Astrocyte of the spinal cord (primary cell): ENCODE results near the gene PIK3C2G.
A peak's percentile ranks its signal among the peaks of the same experiment; 100 is the strongest.

ENCODE experiments used
- DNase-seq: peaks from one replicate; pipeline ENCODE4 v3.0.0; 2011; ENCODE audit warnings: low read depth, low spot score
- H3K4me3 ChIP-seq: 2 replicates; pipeline ENCODE4 v1.5.1; 2011; ENCODE audit warnings: low read depth, mild to moderate bottlenecking, low read length, moderate library complexity
- CTCF ChIP-seq: IDR thresholded peaks from 2 replicates; pipeline ENCODE4 v1.5.1; 2012; ENCODE audit warnings: low read depth, mild to moderate bottlenecking, low read length, inconsistent platforms
- in situ Hi-C: cut with HindIII; loops from 2 replicates; pipeline ENCODE4 v1.10.0; 2017; ENCODE audit warnings: low sequenced_read_pairs

The PIK3C2G gene

DNA sequence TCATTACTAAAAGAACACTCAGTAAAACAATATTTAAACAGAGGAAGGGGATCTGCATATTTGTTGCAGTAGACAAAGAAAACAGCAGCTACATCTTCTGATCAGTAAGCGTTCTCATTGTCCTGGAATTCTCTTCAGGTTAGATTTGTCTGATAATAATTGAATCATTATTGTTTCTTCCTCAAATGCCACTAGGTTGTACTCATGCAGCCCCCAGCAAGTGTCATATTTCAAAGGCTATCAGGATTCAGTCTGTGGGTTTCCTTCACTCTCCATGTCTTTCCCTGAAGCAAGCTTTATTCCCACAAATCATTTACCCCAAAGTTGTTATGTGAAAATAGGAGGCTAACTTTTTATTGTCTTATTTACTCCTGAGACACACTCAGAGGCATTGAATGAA lies 14.7 kb downstream of the PIK3C2G start:
- DNase-seq = peak; percentile 37
- H3K4me3 ChIP-seq = no peak overlapping the region
- TF ChIP-seq CTCF = no peak
- in situ Hi-C loops = no loop called here

DNA sequence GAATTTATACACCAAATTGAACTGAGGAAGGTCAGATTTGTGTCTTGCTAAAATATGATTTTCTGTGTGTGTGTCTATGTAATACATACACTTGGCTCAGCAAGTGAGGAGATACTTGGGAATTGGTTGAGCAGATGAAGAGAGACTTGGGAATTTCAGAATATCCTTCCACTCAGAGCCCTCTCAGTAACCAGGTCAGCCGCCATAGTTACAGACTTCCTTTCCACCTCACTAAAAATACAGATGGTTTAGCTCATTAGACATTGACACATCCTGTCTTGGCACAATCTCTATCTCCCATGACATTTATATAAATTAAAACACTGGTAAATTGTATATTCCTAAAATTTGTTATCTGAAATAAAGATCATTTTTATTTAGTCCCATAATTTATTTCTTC lies 15.9 kb downstream of the PIK3C2G start:
- in situ Hi-C loops = no loop called here
- H3K4me3 ChIP-seq = no peak overlapping the region
- TF ChIP-seq CTCF = no peak
- DNase-seq = no peak

DNA sequence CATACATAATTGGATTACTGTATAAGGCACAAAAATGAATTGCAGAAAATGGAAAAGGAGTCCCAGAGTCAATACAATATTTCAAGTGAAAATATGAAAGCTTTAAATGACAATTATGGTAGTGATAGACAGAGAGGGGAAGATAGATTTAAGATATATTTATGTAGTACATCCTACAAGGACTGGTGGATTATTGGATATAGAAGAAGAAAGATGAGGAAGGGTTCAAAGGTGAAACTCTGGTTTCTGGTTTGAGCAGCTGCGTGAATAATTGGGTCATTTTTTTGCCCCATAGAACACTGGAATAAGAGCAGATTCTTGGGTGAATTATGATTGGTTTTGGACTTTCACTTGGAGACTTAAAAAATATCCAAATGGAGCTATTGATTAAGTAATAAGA lies 19.4 kb downstream of the PIK3C2G start:
- TF ChIP-seq CTCF = no peak
- H3K4me3 ChIP-seq = no peak overlapping the region
- in situ Hi-C loops = no loop called here
- no peak for DNase-seq

- TF ChIP-seq CTCF = no peak
- in situ Hi-C loops = no loop called here
- DNase-seq = no peak
- no peak overlapping the region for H3K4me3 ChIP-seq
Observed at GRCh38 chr12:18281941-18282340, 20.6 kb downstream of the PIK3C2G start.

DNA sequence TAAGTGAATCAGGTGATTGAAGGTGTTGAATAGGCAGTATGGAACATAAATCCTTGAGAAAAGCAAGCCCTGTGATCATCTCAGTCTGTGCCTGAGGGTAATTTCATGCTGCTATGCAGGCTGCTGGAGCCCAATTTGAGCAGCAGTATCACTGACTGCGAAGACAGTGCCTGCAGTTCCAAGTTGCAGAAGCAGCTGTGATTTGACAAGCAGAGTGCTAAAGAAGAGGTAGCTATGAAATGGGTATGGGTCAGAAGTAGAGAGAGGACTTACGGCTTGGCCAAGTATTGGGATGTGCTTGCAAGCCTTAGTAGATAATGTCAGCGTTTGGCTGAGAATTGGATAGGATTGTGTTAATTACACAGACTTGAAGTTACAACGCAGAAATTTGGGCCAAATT lies 22.5 kb downstream of the PIK3C2G start:
- H3K4me3 ChIP-seq = no peak overlapping the region
- no peak for TF ChIP-seq CTCF
- no peak for DNase-seq
- in situ Hi-C loops = no loop called here

- no peak for DNase-seq
- in situ Hi-C loops = no loop called here
- TF ChIP-seq CTCF = no peak
Observed at GRCh38 chr12:18284386-18284785, 23.1 kb downstream of the PIK3C2G start.

GRCh38 chr12:18285161-18285560 lies 23.8 kb downstream of the PIK3C2G start:
- no peak overlapping the region for H3K4me3 ChIP-seq
- TF ChIP-seq CTCF = no peak
- no peak for DNase-seq
- in situ Hi-C loops = no loop called here

More at GRCh38 chr12:18284386-18284785, 23.1 kb downstream of the PIK3C2G start:
- H3K4me3 ChIP-seq = no peak overlapping the region
